ENCODE measurements around the gene KCNRG.
"Not testable (repeated sequence)": the region's sequence is repeated elsewhere in the genome, so short reads cannot be mapped to it uniquely, and the experiment has no call there.

Gene KCNRG

GRCh38 chr13:50015258-50015657, at the start of gene KCNRG:
TSS of gene KCNRG (plus strand) at chr13:50015444. CDS start at chr13:50015494, 50 bp downstream.
- no peak for DNase-seq

- no peak for DNase-seq
These were observed 47.8 kb upstream of the KCNRG start for GRCh38 chr13:49967456-49967855.

GRCh38 chr13:49972709-49973108, 42.5 kb upstream of the KCNRG start:
- DNase-seq, result no peak

GRCh38 chr13:49975826-49976225, 39.4 kb upstream of the KCNRG start:
- DNase-seq, result no peak

DNA sequence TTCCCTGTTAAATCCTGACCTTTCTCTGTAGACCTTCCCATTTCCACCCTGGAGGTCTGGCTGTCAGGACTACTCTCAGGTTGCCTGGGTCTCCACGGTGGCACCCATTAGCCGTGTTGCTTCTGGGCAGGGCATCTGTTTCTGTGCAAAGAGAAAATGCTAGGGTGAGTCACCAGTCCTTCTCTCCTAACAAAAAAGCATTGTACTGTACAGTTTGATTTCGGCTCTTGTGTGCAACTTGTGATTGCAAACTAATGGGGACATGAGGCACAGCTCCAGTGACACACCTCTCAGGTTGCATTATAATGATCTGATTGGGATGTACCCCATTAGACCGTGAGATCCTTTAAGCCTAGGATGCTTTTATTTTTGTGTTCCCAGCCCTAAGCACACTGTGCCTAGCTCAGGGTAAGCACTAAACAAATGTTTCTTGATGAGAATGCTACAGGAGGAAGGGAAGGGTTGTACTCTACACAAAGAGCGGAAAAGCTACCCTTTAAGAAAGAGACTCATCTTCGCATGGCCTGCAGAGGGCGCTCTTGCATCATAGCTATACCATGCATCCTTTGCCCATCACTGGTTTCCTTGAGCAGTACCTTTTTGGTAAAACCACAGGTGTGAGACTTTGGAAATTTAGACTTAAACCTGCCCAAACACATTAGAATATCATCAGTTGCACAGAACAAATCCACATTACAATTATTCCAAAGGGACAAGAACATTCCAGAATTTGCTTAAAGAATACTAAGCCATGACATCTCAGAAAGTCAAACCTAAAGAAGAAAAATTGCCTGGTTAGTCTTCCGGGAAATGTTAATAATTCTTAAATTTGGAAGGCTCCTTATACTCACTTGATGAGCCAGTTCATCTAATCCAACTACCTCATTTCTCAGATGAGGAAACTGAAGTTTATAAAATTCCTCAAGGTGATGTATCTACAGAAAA, 38.7 kb upstream of the KCNRG start:
- DNase-seq, result peak; percentile 76 to 80

DNA sequence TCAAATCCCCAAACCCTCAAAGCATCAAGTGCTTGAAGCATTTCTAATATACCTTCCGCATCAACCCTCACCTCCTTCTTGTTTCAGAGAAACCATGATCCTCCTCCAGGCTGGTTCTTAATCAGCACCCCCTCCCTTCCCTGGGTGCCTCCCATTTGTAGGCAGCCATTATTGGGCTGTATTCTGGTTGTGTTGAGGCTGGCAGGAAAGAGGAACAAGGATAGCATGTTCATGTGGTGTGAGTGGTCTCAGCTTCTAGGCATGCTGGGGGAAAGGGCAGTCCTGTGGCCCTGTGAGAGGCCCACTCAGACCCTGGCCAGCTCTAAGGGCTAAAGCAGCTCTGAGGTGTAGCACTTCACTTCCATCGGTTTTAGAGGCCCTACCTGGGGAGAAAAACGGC, 37.3 kb upstream of the KCNRG start:
- DNase-seq, result no peak

DNA sequence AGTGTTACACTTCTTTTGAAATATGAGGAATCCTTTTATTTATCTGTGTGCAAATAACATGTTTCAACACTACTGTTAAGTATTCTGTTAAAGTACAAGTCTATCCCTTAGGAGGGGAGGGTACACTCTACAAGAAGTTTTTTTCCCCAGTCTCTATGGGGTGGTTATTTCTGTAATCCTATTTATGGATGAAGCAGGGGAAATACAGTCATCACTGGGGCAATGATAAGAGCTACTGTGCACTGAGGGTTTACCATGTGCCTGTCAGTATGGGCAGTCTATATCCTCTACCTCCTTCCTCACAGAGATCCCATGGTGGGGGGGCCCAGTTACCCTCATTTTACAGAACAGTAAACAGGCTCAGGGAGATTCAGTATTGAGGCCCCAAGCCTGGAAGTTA, 35.0 kb upstream of the KCNRG start:
- DNase-seq, result no peak

DNA sequence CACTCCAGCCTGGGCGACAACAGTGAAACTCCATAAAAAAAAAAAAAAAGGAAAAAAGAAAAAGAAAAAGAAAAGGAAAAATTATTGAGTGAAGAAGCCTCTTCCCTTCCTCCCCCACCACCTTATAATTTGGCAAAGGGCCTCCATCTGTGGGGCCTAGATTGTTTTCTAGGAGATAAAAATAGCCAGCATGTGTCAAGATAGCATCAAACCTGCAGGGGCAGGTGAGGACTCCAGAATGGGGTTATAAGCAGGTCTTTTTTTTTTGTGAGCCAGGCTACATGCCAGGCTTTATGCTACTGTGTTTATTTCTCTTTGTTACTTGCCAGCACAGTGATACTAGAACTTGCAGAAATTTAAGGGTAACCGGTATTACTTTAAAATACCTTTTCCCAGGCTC, 30.1 kb upstream of the KCNRG start:
- DNase-seq, result no peak

- DNase-seq, result no peak
These were observed 28.8 kb upstream of the KCNRG start for GRCh38 chr13:49986471-49986870.

DNA sequence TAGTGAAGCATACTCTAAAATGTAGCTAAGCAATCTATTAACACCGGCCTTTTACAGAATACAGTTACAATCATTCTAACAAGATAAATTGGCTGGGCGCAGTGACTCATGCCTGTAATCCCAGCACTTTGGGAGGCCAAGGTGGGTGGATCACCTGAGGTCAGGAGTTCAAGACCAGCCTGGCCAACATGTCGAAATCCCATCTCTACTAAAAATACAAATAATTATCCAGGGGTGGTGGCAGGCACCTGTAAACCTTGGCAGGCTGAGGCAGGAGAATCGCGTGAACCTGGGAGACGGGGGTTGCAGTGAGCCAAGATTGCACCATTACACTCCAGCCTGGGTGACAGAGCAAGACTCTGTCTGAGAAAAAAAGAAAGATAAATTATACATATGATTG, 24.6 kb upstream of the KCNRG start:
- not testable (repeated sequence) for DNase-seq

DNA sequence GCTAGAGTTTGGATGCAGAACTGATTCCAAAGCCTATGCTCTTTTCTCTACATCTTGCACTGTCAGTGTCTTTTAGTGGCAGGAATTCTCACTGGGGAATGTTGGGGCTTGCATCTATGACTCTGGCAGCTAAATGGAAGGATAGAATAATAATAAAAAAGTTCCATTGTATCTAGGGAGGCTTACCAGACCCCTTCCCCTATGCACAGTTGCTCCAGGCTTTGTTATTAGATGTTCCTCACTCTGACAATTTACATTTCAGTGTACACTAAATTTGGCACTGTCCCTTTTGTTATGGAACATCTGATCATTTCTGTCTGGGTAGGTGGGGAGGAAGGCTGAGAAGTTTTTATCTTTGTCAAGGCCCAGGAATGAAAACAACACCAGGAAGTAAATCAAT, 22.1 kb upstream of the KCNRG start:
- no peak for DNase-seq

DNA sequence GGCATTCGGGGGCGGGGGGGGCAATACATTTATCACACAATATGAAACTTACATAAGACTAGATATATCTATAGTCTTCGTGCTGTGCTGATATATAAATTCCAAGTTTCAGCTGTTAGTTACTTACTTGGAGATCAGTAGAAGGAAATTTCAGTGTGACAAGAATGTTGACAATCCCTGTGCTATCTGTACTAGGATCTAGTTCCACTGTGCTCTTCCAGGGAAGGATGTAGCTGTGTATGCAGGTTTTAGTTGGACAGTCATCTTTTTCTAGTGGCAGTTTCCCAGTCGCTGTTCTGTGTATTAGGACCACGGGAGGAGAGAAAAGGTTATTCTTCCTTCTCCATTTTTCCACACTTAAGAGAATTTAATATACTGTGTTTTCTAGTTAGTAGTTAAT, 21.6 kb upstream of the KCNRG start:
- DNase-seq, result no peak

DNA sequence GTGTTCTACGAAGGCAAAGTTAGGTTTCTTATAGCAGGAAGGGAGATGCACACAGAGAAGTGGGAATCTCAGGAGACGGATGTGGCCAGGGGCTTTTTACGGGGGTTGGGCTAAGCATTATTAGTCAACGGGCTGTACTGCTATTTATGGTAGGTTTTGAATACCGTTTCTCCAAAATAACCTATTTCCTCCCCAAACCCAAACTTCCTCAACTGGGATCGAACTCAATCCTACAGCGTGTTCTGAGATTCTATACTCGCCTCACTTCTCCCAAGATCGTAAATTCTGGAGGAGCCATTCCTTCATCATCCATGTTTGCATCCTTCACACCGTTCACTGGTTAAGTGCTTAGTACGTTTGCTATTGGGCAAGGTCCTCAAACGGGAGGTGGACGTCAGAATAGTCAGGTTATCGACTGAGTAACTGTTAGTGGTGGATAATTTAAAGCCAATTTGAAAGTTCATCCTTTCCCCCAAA, 19.6 kb upstream of the KCNRG start:
- DNase-seq, result peak in 1 of 2 donors; percentile 11

- DNase-seq, result peak; percentile 88 to 89
These were observed 18.9 kb upstream of the KCNRG start for GRCh38 chr13:49996161-49996915.

DNA sequence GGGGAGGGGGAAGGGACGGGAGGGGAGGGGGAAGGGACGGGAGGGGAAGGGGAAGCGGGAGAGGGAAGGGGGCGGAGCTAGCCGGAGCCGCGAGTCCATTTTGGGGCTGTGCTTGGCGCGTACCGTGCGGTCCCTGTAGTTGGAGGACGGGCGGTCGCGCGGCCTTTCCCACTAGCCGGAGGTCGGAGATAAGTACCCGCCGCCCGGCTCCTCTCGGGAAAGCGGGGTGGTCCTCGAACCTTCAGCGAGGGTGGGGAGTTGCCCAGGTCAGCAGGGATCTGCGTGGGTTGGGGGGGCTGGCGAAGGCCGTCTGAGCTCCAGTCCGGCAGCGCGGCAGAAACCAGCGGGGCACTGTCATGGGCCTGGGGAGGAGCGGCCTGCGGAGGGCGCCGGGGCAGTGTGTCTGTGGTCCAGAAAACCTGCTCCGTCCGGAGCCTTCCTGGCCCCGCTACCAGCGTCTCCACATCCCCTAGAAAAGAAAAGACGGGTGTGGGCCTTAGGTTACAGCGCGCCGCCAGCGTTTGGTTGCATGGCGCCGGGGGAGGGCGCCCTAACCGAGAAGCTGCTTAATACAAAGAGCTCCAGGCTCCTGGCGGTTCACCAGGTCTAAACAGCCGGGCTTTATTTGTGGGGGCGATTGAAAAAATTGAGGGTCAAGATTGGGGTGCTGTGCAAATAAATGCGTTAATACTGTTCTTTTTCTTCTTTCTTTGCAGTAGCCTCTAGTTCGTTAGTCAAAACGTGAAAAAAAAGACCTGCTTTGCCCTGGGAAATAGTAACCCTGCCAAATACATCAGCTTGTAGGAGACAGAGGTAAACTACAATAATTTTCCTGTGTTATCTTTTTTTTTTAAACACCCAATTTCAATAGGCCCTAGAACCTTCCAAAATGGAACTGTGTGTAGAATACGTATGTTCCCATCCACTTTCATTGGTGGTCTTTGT, 18.0 kb upstream of the KCNRG start, which contains the start of gene TRIM13:
TRIM13 (plus strand) TSS at position 92 of the 945 bp plus-strand sequence. CDS start 14,899 bp downstream, outside the sequence.
- peak; percentile 84 to 86 for DNase-seq

DNA sequence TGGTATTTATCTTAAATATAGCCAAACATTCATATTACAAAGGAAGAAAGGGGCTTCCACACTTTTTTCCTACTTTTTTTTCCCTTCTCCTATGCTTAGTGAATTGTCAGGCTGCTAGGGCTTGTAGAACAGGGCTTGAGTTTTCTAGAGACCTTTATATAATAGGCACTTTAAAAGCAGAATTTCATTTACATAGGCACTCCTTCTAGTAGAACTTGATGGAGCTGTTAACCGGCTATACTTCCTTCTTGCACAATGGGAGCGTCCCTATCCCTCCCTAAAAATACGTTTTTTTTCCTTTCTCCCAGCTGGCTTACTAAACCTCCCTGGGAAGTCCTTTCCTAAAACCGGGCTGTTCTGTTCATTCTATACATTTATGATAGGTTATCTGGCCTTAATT, 17.3 kb upstream of the KCNRG start:
- no peak for DNase-seq

GRCh38 chr13:49998714-49999624, 16.3 kb upstream of the KCNRG start:
- DNase-seq, result no peak

GRCh38 chr13:50001287-50001686, 14.0 kb upstream of the KCNRG start:
- DNase-seq, result no peak

GRCh38 chr13:50006426-50007135, 8.7 kb upstream of the KCNRG start:
- DNase-seq, result no peak

GRCh38 chr13:50011461-50011860, 3.8 kb upstream of the KCNRG start:
- no peak for DNase-seq
